HG03025 (cell line): ENCODE measurements around the gene NF1.

Experiments
- ATAC-seq: cut with Tn5 transposase; IDR thresholded peaks from one replicate; pipeline ENCODE4 v1.9.1; 2021; ENCODE audit warnings: mild to moderate bottlenecking, moderate library complexity; ENCODE audit not compliant: unreplicated experiment, low FRiP score

Gene NF1

GRCh38 chr17:31417051-31417792 lies 322.4 kb downstream of the NF1 start:
- no peak for ATAC-seq

DNA sequence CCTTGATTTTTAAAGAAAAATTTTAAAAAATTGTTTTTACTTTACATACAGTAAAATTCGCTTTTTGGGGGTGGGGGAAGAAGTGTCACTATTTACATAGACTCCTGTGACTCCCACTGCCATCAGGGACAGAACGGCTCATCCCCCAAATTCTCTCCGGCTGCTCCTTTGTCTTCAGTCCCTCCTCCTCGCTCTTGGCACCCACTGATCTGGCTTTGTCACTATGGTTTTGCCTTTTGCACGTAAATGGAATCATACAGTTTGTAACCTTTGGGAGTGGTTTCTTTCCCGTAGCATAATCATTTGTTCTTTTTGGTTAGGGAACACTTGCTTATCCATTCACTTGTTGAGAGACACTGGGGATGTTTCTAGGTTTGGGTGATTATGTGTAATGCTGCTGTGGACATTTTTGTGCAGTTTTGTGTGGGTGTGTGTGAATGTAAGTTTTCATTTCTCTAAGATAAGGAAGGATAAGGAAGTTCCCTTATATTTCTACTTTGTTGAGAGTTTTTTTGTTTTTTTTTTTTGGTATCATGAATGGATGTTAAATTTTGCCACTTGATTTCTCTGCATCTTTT lies 324.1 kb downstream of the NF1 start:
- ATAC-seq, result no peak

- no peak for ATAC-seq
Measured at GRCh38 chr17:31422443-31422842, 327.7 kb downstream of the NF1 start.

DNA sequence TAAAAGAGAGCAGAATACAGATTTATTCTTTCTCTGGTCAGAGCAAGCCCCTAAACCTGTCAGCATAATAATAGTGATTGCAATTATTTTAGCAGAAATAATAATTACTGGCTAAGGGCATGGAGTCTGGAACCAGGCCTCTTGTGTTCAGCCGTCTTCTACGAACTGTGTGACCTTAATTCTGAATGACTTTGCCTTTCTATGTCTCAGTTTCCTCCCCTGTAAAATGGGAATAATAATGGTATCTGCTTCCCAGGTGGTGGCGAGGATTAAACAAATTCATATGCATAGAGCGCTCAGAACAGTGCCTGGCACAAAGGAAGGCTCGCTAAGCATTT lies 330.1 kb downstream of the NF1 start:
- no peak for ATAC-seq

DNA sequence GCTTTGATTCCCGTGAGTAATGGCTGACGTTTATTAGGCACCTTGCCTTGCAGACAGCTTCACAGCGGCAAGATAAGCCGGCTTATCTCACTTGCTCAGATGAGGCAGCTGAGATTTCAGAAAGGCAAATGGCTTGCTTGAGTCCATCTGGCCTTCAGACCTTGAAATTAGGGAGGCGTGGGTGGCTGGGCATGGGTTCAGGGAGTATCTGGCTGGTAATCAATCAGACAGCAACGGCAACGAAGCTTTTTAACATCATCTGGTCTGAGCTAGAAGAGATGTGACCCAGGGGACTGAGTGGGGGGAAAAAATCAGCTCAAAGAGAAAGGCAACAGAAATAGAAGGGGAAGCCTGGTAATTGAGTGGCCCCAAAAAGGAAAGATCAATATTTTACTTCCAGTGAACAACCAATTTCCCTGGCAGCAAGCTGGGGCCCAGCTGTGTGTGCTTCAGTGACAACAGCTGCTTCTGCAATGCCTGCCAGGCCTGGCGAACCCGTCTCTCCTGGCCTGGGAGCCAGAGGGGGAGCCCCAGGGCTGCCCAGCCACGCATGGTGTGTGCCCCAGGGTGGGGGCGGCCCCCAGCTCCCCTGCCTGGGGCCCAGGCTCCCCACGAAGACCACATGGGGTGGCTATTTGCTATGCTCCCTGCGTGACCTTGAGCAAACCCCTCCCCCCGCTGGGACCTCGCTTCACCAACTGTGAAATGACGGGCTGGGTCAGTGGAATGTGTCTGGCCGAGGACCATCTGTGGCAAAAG lies 330.7 kb downstream of the NF1 start:
- no peak for ATAC-seq
